Measurements from ENCODE around the gene NRDE2.

DNA sequence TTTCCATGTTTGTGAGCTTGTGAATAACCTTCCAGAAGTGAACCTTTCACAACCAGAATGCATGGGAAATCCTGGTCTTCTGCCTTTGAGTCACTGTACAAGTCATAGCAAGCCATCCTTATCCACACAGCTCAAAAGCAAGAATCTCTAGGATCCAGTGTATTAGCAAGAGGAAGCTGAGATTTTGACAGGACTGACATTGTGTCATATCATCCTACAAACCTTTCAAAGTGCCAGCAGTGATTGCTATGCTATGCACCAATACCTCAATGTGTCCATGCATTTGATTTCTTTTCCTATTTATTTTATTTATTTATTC is 13.5 kb upstream of the NRDE2 start:
- TF ChIP-seq, protein P1, sequence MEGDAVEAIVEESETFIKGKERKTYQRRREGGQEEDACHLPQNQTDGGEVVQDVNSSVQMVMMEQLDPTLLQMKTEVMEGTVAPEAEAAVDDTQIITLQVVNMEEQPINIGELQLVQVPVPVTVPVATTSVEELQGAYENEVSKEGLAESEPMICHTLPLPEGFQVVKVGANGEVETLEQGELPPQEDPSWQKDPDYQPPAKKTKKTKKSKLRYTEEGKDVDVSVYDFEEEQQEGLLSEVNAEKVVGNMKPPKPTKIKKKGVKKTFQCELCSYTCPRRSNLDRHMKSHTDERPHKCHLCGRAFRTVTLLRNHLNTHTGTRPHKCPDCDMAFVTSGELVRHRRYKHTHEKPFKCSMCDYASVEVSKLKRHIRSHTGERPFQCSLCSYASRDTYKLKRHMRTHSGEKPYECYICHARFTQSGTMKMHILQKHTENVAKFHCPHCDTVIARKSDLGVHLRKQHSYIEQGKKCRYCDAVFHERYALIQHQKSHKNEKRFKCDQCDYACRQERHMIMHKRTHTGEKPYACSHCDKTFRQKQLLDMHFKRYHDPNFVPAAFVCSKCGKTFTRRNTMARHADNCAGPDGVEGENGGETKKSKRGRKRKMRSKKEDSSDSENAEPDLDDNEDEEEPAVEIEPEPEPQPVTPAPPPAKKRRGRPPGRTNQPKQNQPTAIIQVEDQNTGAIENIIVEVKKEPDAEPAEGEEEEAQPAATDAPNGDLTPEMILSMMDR (conservative IDR thresholded peaks at IDR 0.05; ENCODE audit: low read depth, low read length): no peak
- TF ChIP-seq FOS (IDR thresholded peaks at IDR 0.05; ENCODE audit: low read depth, low read length): no peak
- no peak for TF ChIP-seq CEBPB (IDR thresholded peaks at IDR 0.05; ENCODE audit: low read depth, low read length)
- no peak for TF ChIP-seq POLR2A (IDR thresholded peaks at IDR 0.05; ENCODE audit: low read depth, low read length)
- no peak for TF ChIP-seq RAD21 (IDR thresholded peaks at IDR 0.05; ENCODE audit: low read length)
- TF ChIP-seq MXI1 (IDR thresholded peaks at IDR 0.05; ENCODE audit: borderline replicate concordance, low read depth, low read length): no peak
- TF ChIP-seq CHD1 (IDR thresholded peaks at IDR 0.05; ENCODE audit: low read depth, low read length): no peak
- TF ChIP-seq RCOR1 (IDR thresholded peaks at IDR 0.05; ENCODE audit: insufficient replicate concordance, low read length): no peak

Measured in IMR-90 (cell line).